Ishikawa (cell line): ENCODE measurements around the gene PBX3.

Source experiments
- CEBPB ChIP-seq: IDR thresholded peaks from 2 replicates; pipeline ENCODE4 v1.6.1; 2012
- EP300 ChIP-seq: IDR thresholded peaks from 2 replicates; pipeline ENCODE4 v1.6.1; 2012; ENCODE audit warnings: borderline replicate concordance
- FOXM1 ChIP-seq: IDR thresholded peaks from 2 replicates; pipeline ENCODE4 v1.6.1; 2012; ENCODE audit warnings: low read depth, borderline replicate concordance
- MAX ChIP-seq: IDR thresholded peaks from 2 replicates; pipeline ENCODE4 v1.6.1; 2012
- NFIC ChIP-seq: IDR thresholded peaks from 2 replicates; pipeline ENCODE4 v1.6.1; 2012
- TEAD4 ChIP-seq: IDR thresholded peaks from 2 replicates; pipeline ENCODE4 v1.6.1; 2012
- USF1 ChIP-seq: IDR thresholded peaks from 2 replicates; pipeline ENCODE4 v1.6.1; 2012
- YY1 ChIP-seq: IDR thresholded peaks from 2 replicates; pipeline ENCODE4 v1.6.1; 2012; ENCODE audit warnings: low read depth
- ZBTB7A ChIP-seq: IDR thresholded peaks from 2 replicates; pipeline ENCODE4 v1.6.1; 2012; ENCODE audit warnings: low read depth

GRCh38 chr9:125700791-125701190 lies 46.4 kb upstream of the PBX3 start:
- TF ChIP-seq USF1 (no peak), NFIC (no peak), FOXM1 (no peak), MAX (no peak), YY1 (no peak), TEAD4 (no peak), EP300 (no peak), CEBPB (no peak), ZBTB7A (no peak)
